Stimulated activated CD4-positive, alpha-beta T cell treated with anti-CD3 and anti-CD28 coated beads, Interleukin-12 subunit alpha, Interleukin-12 subunit beta, amount 100 ng/mL, for 4 hours (primary cell): ENCODE data around the gene DENND1C.

Experiments
- DNase-seq: peaks from one replicate; pipeline ENCODE4 v3.0.0-alpha.2; 2020

The DENND1C gene

DNA sequence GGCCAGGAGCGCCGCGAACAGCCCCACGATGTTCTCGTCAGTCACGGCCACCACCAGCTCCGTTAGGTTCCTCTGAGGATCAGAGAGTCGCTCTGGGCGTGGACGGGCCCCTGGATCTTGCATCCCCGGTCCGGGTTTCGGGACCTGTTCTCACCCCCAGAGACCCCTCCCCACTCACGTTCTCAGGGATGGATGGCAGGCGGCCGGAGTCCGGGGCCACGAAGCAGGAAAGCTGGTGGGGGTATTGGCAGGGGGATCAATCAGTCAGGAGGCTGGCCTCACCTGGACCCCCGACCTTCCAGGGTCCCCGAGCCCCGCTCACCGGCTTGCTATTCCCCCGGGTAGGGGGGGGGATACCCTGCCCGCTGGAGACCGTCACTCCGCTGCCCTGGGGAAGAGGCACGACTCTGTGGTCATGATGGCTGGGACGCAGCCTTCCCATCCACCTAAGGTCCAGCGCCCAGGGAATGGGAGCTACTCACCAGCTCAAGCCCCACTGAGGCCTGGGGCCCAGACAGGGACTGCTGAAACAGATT is 4.6 kb downstream of the DENND1C start:
- no peak for DNase-seq

DNA sequence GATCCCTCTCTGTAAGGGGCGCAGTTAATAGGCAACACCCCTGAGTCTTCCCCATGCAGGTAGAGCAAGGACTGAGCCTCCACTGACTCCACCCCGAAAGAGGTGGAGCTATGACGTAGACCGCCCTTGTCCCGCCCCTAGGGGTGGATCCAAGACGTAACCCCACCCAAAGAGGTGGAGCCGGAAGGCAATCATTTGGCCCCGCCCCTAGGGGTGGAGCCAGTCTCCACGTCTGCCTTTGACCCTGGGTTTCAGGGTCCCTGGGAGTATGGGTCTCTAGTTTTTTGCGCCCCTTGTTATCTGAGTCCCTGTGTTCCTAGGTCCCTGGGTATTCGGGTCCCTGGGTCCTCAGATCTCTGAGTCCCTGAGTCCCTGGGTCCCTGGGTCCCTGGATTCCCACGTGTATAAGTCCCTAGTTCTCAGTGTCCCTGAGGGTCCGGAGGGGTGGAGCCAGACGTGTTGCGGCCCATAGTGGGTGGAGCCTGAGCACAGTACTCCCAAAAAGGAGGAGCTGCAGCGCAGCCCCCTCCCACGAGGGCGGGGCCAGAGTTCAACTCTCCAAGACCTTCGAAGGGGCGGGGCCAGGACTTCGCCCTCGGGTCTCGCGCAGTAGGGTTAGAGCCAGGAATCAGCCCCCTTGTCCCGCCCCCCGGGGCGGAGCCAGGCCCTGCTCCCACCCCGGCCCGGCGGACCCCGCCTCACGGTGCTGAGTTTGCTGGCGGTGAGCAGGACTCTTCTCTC is 5.3 kb downstream of the DENND1C start:
- DNase-seq, result peak; percentile 42

GRCh38 chr19:6475321-6476108 is 6.1 kb downstream of the DENND1C start:
- no peak for DNase-seq

DNA sequence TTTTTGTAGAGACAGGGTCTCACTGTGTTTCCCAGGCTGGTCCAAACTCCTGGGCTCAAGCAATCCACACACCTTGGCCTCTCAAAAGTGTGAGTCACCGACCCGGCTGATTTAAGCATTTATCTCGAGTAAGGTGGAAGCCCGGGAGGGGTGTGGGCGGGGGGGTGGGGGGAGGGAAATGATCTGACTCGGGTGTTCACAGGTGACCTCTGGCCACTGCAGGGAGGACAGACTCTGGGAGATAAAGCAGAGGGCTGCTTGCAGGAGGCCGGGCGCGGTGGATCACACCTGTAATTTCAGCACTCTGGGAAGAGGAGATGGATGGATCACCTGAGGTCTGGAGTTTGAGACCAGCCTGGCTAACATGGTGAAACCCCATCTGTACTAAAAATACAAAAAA is 7.9 kb downstream of the DENND1C start:
- no peak for DNase-seq

DNA sequence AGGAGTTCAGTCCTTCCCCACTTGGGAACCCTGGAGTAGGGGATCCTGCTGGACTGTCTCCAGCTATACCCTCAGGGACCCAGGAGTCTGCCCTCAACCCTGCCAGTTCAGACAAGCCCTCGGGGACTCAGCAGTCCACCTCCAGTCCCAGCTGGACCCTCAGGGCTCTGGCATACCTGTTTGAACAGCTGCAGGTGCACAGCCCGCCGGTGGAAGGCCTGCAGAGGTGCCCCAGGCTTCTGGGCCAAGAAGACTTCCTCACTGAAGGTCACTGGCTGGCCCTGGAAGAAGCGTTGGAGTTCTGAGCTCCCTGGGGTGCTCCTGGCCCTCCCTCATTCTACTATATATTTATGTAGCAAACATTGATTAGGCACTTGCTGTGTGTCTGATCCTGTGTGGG is 8.9 kb downstream of the DENND1C start:
- no peak for DNase-seq

DNA sequence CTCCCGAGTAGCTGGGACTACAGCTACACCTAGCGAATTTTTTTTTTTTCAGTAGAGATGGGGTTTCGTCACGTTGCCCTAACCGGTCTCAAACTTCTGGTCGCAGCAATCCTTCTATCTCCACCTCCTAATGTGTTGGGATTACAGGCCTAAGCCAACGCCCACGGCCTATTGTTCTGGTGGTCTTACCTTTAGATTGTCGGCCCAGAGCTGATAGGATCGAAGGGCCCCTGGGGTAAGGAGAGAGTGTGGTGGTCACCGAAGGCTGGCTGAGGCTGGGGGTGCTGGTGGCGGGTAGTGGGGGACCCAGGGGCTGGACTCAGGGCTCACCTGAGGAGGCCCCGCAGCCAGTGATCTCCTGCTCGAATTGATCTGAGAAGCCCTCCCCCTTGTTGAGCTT is 10.5 kb downstream of the DENND1C start:
- no peak for DNase-seq

DNA sequence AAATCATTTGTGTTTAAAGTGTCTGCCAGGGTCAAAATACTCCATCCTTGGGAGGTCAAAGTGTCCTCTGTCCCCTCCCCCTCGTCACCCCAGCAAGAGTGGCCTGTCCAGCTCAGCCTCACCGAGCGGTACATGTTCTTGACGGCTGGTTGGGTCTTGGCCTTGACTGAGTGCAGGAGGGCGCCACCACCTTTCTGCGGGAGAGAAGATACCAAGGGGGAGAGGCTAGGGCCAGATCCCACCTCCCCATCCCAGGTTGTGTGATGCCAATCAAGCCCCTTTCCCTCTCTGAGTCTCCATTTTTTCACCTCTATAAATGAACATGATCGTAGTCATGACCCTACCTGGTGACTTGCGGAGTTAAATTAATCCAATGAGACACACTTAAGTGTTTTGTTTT is 11.4 kb downstream of the DENND1C start:
- no peak for DNase-seq

DNA sequence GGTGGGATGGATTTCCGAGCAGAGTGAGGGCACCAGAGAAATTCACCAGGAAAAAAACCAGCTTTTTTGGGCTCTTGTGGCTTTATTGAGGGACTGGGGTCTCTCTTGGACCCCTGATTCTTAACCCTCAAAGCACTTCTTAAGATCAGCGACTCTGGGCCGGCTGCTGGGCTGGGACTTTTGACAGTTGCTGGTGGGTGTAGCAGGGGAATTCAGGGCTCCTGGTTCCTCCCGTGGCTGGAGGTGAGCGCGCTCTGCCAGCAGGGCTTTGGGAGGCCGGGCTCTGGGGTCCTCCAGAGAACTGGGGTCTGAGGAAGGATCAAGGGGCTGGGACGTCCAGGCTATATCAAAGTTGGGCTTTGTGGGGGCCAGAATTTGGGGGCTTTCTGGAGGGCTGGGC is 14.2 kb downstream of the DENND1C start:
- no peak for DNase-seq

GRCh38 chr19:6466526-6467248 is 14.9 kb downstream of the DENND1C start:
- no peak for DNase-seq

GRCh38 chr19:6465663-6466062 is 15.9 kb downstream of the DENND1C start:
- DNase-seq, result no peak

- DNase-seq, result no peak
Observed at GRCh38 chr19:6465006-6465405, 16.6 kb downstream of the DENND1C start.

GRCh38 chr19:6464070-6464873 is 17.3 kb downstream of the DENND1C start, which contains the start of gene CRB3:
TSS of gene CRB3 (plus strand) at chr19:6464271. CDS start at chr19:6464702, 431 bp downstream.
- DNase-seq, result peak; percentile 34

DNA sequence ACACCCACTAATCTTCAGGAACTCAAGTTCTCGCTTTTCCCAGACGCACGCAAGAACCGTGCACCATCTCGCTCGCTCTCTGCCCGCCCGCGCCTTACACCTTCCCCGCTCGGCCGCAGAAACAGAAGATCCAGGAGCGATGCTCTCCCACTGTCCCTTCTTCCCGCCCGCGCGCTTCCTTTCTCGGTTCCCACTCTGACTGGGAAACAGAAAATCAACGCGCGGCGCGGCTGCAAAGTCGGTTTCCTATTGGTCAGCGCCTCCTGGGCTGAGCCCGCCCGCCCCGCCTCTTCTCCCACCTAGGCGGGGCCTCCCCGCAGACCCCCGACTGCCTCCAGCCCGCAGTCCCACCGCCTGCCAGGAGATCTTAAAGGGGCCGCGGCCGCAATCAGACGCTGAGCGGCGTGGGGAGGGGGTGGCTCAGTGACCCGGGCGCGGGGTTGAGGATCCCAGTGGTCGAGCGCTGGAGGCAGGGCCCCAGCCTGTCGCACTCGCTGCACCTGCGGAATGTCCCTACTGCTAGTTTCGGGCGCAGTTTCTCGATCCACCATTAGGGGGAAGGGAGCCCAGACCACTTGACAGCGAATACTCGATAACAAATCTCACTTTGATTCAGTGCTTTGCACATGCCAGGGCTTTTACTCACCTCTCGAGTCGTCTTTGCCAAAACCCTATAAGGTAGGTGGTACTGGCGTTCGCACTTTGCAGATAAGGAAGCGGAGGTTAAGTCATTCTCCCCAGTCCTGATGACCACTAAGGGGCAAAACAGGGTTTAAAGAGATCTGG is 21.3 kb downstream of the DENND1C start:
- peak; percentile 97 for DNase-seq

GRCh38 chr19:6459262-6460098 is 22.1 kb downstream of the DENND1C start, which contains the start of gene SLC25A23:
TSS of gene SLC25A23 (minus strand) at chr19:6459792. CDS start at chr19:6459628, 164 bp downstream.
- DNase-seq, result peak; percentile 63

GRCh38 chr19:6458695-6459261 is 22.8 kb downstream of the DENND1C start:
- no peak for DNase-seq

DNA sequence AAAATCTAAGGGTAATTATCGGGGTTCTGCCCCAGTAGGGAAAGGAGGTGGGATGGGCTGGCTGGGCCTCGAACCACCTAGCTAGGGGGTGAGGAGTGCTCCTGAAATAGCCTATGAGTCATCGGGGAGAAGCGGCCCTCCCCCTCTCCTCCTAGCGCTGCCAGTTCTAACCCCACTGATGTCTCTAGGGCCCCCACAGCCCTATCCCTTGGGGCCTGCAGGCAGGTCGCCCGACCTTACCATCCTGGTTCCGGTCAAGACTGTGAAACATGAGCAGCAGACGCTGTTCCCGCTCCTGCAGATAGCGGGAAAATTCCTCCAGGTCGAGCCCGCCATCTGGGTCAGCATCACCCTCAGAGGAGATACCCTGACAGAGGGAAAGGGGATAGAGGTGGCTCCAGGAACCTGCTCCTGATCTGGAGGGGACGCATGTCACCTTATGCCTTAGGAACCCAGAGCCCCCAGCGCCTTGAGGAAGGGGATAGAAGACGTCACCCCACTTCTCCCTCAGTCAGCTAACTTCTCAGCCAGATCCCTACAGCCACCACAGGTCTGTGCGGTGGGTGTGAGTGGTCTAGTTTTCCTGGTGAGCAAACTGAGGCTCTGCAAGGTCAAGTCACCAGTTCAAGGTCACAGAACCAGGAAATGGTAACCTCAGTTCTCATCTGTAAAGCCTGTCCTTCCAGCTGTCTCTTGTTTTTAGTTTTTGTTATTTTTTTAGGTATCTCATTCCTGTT is 23.5 kb downstream of the DENND1C start:
- DNase-seq, result no peak

DNA sequence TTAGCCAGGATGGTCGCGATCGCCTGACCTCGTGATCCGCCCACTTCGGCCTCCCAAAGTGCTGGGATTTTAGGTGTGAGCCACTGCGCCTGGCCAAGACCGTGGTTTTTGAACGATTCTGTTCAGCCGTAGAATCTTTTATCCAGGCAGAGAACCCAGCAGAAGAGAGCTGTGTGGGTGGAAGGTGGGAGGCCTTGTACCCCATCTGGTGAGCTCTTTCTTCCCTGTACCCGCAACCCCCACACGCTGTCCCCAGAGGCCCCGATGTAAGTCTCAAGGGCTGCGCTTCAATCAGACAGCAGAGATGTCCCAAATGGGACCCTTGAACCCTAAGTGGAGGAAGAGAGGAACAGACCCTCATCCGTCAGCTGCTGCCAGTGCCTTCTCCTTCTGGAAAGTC is 25.7 kb downstream of the DENND1C start:
- DNase-seq, result no peak

- no peak for DNase-seq
Observed at GRCh38 chr19:6453951-6454565, 27.5 kb downstream of the DENND1C start.

DNA sequence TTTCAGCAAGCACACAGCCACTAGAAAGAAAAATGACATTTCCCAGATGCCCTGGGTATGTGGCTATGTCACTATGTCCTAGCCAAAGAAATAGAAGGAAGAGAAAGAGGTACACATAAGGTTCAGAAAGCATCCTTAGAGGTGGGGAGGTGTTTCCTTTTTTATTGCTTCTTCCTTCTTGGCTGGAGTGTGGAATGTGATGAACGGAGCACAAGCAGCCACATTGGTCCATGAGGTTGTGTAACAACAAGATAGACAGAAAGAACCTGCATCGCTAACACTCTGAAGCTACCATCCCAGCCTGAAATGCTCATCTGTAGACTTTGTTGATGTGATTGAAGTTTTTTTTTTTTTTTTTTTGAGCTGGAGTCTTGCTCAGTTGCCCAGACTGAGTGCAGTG is 28.7 kb downstream of the DENND1C start:
- DNase-seq, result no peak
